Testis (tissue), 3 donors: ENCODE data around the gene CACNB4. TPM values are rescaled to one million over a fixed set of nuclear protein-coding genes. Genes with fewer than 3 reads are reported as not detected.

ENCODE experiments used
- DNase-seq: peaks from one replicate; pipeline ENCODE4 v3.0.0-alpha.2; 2019
- H3K27ac ChIP-seq, 2 donors: fragments of 200-600 bp; sonication (generic); one replicate each; pipeline ENCODE4 v1.5.1; 2019
- H3K27me3 ChIP-seq: fragments of 200-600 bp; sonication (generic); one replicate; pipeline ENCODE4 v1.5.1; 2019
- H3K36me3 ChIP-seq: fragments of 200-600 bp; sonication (generic); one replicate; pipeline ENCODE4 v1.5.1; 2017; ENCODE audit warnings: low read depth; ENCODE audit errors: missing control alignments
- H3K4me1 ChIP-seq: fragments of 200-600 bp; sonication (generic); one replicate; pipeline ENCODE4 v1.5.1; 2019
- H3K4me3 ChIP-seq, 2 donors: fragments of 200-600 bp; sonication (generic); one replicate each; pipeline ENCODE4 v1.5.1; 2017 to 2019
- H3K9me3 ChIP-seq: fragments of 200-600 bp; sonication (generic); one replicate; pipeline ENCODE4 v1.5.1; 2017
- CTCF ChIP-seq, 3 experiments: fragments of 450-650 bp in 2 of 3; fragments of 200-600 bp in 1 of 3; sonication (generic) in 1 of 3; IDR thresholded peaks; one replicate each; pipeline ENCODE4 v1.5.1; 2016 to 2019; ENCODE audit warnings: antibody characterized with exemption in 3 of 3, mild to moderate bottlenecking in 2 of 3, moderate library complexity in 1 of 3
- POLR2A ChIP-seq: fragments of 450-650 bp; IDR thresholded peaks from one replicate; pipeline ENCODE4 v1.6.1; 2017; ENCODE audit warnings: antibody characterized with exemption, mild to moderate bottlenecking, moderate library complexity
- WGBS, 2 donors: methylation state at CpG; one replicate each; pipeline ENCODE4 v1.1.5; 2018; 5-methylcytosine and 5-hydroxymethylcytosine counted together
- intact Hi-C: fragments of 100-400 bp; cut with DNase I; formaldehyde crosslinking; loops from one replicate; pipeline ENCODE4 v1.15.1; 2023; ENCODE audit warnings: low total_unique reads
- polyA plus RNA-seq: library from polyadenylated mRNA; stranded (reverse); fragments of 350-450 nt; fragmentation: Illumina TruSeq; extraction: RNeasy Lipid Tissue Mini Kit (QIAGEN cat#74804); gene quantifications from one replicate; pipeline ENCODE4 v1.2.3, GENCODE V29; 2014; ENCODE audit warnings: low read depth, low replicate concordance; ENCODE audit not compliant: insufficient read depth
- total RNA-seq, 2 donors: library from RNA; depleted of rRNA; stranded (reverse); fragments of >200 nt; gene quantifications; one replicate each; pipeline ENCODE4 v1.2.3, GENCODE V29; 2016

CACNB4 gene
- total and polyA plus RNA-seq, 3 donors from 2014 or later, result 7.8 to 83.8 (median 82.2) TPM

GRCh38 chr2:151827564-151828142 lies 271.2 kb downstream of the CACNB4 start:
- H3K36me3 ChIP-seq, result no peaks in the 10 kb centered on the region
- H3K9me3 ChIP-seq, result no peaks in the 10 kb centered on the region
- H3K27ac ChIP-seq, result peak overlapping the region; percentile 75 to 77
- WGBS, 2 donors, result 0 to 1% methylated on average over 11 to 38 of the region's 38 CpGs
- no peak for TF ChIP-seq POLR2A
- no peak for TF ChIP-seq CTCF (IDR thresholded peaks at IDR 0.05)
- intact Hi-C loops, result no loop called here
- H3K27me3 ChIP-seq, result no peaks in the 10 kb centered on the region
- peak; percentile 57 for DNase-seq
- peaks cover 11% of the 10 kb centered on the region for H3K4me1 ChIP-seq
- peak overlapping the region; percentile 85 to 95 for H3K4me3 ChIP-seq

GRCh38 chr2:151826737-151827157 lies 272.1 kb downstream of the CACNB4 start:
- Histone ChIP-seq H3K4me1 (peaks cover 11% of the 10 kb centered on the region), H3K4me3 (peak overlapping the region in 1 of 2 donors; percentile 95), H3K36me3 (no peaks in the 10 kb centered on the region), H3K27ac (no peak overlapping the region), H3K9me3 (no peaks in the 10 kb centered on the region), H3K27me3 (no peaks in the 10 kb centered on the region)
- TF ChIP-seq POLR2A, result no peak
- no peak for TF ChIP-seq CTCF (IDR thresholded peaks at IDR 0.05)
- intact Hi-C loops, result no loop called here
- no peak for DNase-seq
- WGBS, 2 donors, result 20 to 23% methylated on average over 6 of the region's 6 CpGs

GRCh38 chr2:151824886-151825285 lies 274.0 kb downstream of the CACNB4 start:
- peaks cover 11% of the 10 kb centered on the region for H3K4me1 ChIP-seq

GRCh38 chr2:151823651-151824050 lies 275.2 kb downstream of the CACNB4 start:
- WGBS, 2 donors, result 62 to 66% methylated on average over 6 of the region's 6 CpGs
- Histone ChIP-seq H3K27ac (no peak overlapping the region), H3K9me3 (no peaks in the 10 kb centered on the region), H3K36me3 (no peaks in the 10 kb centered on the region), H3K4me1 (peaks cover 8% of the 10 kb centered on the region), H3K27me3 (no peaks in the 10 kb centered on the region), H3K4me3 (no peak overlapping the region)
- intact Hi-C loops, result no loop called here
- TF ChIP-seq POLR2A (no peak), CTCF (IDR thresholded peaks at IDR 0.05) (no peak)
- no peak for DNase-seq

More at GRCh38 chr2:151824886-151825285, 274.0 kb downstream of the CACNB4 start:
- Histone ChIP-seq H3K36me3 (no peaks in the 10 kb centered on the region), H3K9me3 (no peaks in the 10 kb centered on the region), H3K4me3 (no peak overlapping the region), H3K27me3 (no peaks in the 10 kb centered on the region), H3K27ac (no peak overlapping the region)
- intact Hi-C loops, result no loop called here
- no peak for TF ChIP-seq POLR2A
- no peak for DNase-seq
- WGBS, 2 donors, result 65 to 70% methylated on average over 2 of the region's 2 CpGs

GRCh38 chr2:151819920-151820319 lies 278.9 kb downstream of the CACNB4 start:
- H3K4me3 ChIP-seq, result no peak overlapping the region
- WGBS, 2 donors, result 96 to 98% methylated on average over 2 of the region's 2 CpGs
- no peaks in the 10 kb centered on the region for H3K36me3 ChIP-seq
- no peaks in the 10 kb centered on the region for H3K9me3 ChIP-seq
- H3K4me1 ChIP-seq, result no peaks in the 10 kb centered on the region
- H3K27ac ChIP-seq, result no peak overlapping the region
- DNase-seq, result no peak
- TF ChIP-seq POLR2A, result no peak
- TF ChIP-seq CTCF (IDR thresholded peaks at IDR 0.05), result no peak
- H3K27me3 ChIP-seq, result no peaks in the 10 kb centered on the region
- intact Hi-C loops, result no loop called here
